ENCODE measurements around the gene IGSF11. TPM values are rescaled to one million over a fixed set of nuclear protein-coding genes. Genes with fewer than 3 reads are reported as not detected.

IGSF11 gene
- total RNA-seq, 4 donors from 2014 or later = 0.29 to 1.4 (median 0.75) TPM

- TF ChIP-seq POLR2A (IDR thresholded peaks at IDR 0.05) (no peak), CTCF (IDR thresholded peaks at IDR 0.05) (no peak)
- intact Hi-C loops (cut with DNase I) = no loop called here
- Histone ChIP-seq H3K4me3 (replicated peaks in 1 of 3) (no peak overlapping the region), H3K27ac (no peak overlapping the region), H3K36me3 (no peaks in the 10 kb centered on the region), H3K9me3 (no peaks in the 10 kb centered on the region), H3K4me1 (no peaks in the 10 kb centered on the region), H3K27me3 (no peaks in the 10 kb centered on the region)
- 65 to 76% methylated on average over 6 of the region's 6 CpGs for WGBS, 2 donors
- DNase-seq = no peak
Measured at GRCh38 chr3:118974356-118975097, 60.1 kb downstream of the IGSF11 start.

GRCh38 chr3:118973050-118973449 lies 61.6 kb downstream of the IGSF11 start:
- Histone ChIP-seq H3K27ac (no peak overlapping the region), H3K4me1 (no peaks in the 10 kb centered on the region), H3K9me3 (no peaks in the 10 kb centered on the region), H3K36me3 (no peaks in the 10 kb centered on the region), H3K4me3 (replicated peaks in 1 of 3) (no peak overlapping the region), H3K27me3 (no peaks in the 10 kb centered on the region)
- TF ChIP-seq POLR2A (IDR thresholded peaks at IDR 0.05) = no peak
- no peak for TF ChIP-seq CTCF (IDR thresholded peaks at IDR 0.05)
- intact Hi-C loops (cut with DNase I) = no loop called here
- WGBS, 2 donors = 87 to 88% methylated on average over 3 of the region's 3 CpGs
- DNase-seq = no peak

GRCh38 chr3:118970819-118971218 lies 63.8 kb downstream of the IGSF11 start:
- Histone ChIP-seq H3K36me3 (no peaks in the 10 kb centered on the region), H3K9me3 (no peaks in the 10 kb centered on the region), H3K27ac (no peak overlapping the region), H3K4me3 (replicated peaks in 1 of 3) (no peak overlapping the region), H3K4me1 (no peaks in the 10 kb centered on the region), H3K27me3 (no peaks in the 10 kb centered on the region)
- DNase-seq = no peak
- intact Hi-C loops (cut with DNase I) = no loop called here
- TF ChIP-seq CTCF (IDR thresholded peaks at IDR 0.05) (no peak), POLR2A (IDR thresholded peaks at IDR 0.05) (no peak)
- WGBS, 2 donors = 85 to 96% methylated on average over 2 of the region's 2 CpGs

GRCh38 chr3:118968640-118969039 lies 66.0 kb downstream of the IGSF11 start:
- H3K36me3 ChIP-seq = no peaks in the 10 kb centered on the region
- no peak overlapping the region for H3K4me3 ChIP-seq (replicated peaks in 1 of 3)
- WGBS, 2 donors = 75 to 81% methylated on average over 2 of the region's 2 CpGs
- TF ChIP-seq POLR2A (IDR thresholded peaks at IDR 0.05) (no peak), CTCF (IDR thresholded peaks at IDR 0.05) (no peak)
- H3K9me3 ChIP-seq = no peaks in the 10 kb centered on the region
- DNase-seq = no peak
- H3K4me1 ChIP-seq = no peaks in the 10 kb centered on the region
- intact Hi-C loops (cut with DNase I) = no loop called here
- H3K27me3 ChIP-seq = no peaks in the 10 kb centered on the region
- H3K27ac ChIP-seq = no peak overlapping the region

GRCh38 chr3:118968111-118968510 lies 66.5 kb downstream of the IGSF11 start:
- H3K4me3 ChIP-seq (replicated peaks in 1 of 3) = no peak overlapping the region
- no peak overlapping the region for H3K27ac ChIP-seq
- WGBS, 2 donors = 53 to 55% methylated on average over 4 of the region's 4 CpGs
- no peak for DNase-seq
- no peaks in the 10 kb centered on the region for H3K36me3 ChIP-seq
- no peaks in the 10 kb centered on the region for H3K4me1 ChIP-seq
- H3K9me3 ChIP-seq = no peaks in the 10 kb centered on the region
- H3K27me3 ChIP-seq = no peaks in the 10 kb centered on the region
- intact Hi-C loops (cut with DNase I) = no loop called here
- TF ChIP-seq POLR2A (IDR thresholded peaks at IDR 0.05) = no peak
- TF ChIP-seq CTCF (IDR thresholded peaks at IDR 0.05) = no peak
